ENCODE data around the gene SCYGR7. TPM values are rescaled to one million over a fixed set of nuclear protein-coding genes. Genes with fewer than 3 reads are reported as not detected.
"Not testable (repeated sequence)": the region's sequence is repeated elsewhere in the genome, so short reads cannot be mapped to it uniquely, and the experiment has no call there.

Gene SCYGR7, protein sequence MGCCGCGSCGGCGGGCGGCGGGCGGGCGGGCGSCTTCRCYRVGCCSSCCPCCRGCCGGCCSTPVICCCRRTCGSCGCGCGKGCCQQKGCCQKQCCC
- not detected in 2 replicates for total RNA-seq

DNA sequence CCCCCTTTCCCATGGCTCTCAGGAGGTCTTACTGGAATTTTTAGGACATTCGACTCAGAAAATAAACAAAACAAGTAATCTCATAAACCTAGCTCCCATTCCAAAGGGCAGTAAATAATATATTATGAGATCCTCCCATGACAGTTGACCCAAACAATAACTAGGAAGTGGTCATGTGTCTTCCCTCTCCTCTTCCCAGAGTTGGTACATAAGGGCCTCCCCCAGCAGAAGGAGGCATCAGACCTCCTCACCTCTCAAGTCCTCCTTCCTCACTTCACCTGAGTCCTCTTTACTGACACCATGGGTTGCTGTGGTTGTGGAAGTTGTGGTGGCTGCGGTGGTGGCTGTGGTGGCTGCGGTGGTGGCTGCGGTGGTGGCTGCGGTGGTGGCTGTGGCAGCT is at the start of gene SCYGR7:
Gene SCYGR7, plus strand, starts transcription at position 301 of the 400 bp plus-strand sequence. Its CDS starts 0 bp downstream, at position 301.
- intact Hi-C loops (cut with micrococcal nuclease) = no loop called here

DNA sequence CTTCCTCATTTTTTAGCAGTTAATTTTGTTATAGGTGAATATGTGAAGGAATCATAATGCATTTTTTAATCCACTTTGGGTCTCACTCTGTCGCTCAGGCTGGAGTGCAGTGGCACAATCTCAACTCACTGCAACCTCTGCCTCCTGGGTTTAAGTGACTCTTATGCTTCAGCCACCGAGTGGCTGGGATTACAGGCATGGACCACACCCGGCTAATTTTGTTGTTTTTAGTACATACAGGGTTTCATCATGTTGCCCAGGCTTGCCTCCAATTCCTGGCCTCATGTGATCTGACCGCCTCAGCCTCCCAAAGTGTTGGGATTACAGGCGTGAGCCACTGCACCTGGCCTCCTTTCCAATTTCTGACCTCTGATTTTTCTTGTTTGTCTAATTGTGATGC is 43.9 kb upstream of the SCYGR7 start:
- intact Hi-C loops (cut with micrococcal nuclease) = no loop called here

DNA sequence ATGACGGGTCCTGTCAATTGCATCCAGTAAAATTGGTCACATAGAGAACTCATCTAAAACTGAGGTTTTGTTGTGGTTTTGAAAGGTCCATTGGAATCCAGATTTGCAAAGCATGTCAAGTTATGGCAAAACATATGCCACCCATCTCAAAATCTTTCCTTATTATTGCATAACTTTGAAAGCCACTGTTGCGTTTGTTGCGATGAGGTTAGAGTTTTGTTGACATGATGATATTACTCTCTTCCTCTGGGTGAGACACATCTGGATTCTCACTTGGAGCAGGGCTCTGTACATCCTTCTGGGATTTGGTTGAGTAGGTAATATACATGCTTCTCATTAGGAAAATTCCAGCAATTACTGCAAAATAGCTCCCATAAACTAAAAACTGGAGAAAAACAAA is 40.9 kb upstream of the SCYGR7 start:
- intact Hi-C loops (cut with micrococcal nuclease) = no loop called here

DNA sequence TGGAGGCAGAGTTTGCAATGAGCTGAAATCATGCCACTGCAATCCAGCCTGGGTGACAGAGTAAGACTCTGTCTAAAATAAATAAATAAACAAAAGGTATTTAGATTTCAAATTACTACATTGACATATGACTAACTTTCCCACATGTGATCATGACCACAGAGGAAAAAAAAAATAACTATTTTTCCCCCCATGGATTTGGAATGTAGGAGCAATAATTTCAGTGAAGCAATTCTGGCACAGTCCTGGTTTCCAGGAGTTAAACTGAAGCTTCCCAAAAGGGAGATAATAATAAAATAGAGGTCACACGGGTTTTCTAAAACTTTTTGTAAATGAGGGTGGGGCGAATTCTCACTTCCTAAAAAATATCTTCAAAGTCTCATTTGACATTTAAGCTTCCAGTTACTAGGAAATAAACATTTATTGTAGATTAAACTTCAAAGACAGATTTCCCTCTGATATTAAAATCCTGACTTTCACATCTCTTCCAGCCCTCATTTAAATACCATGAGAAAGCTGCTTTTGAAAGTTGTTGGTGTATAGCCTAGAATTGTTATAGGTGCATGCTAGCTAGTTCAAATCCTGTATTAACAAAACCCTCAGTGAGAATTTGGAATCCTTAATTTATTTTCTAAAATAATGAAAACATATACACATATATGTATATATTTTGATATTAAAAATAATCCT is 31.0 kb upstream of the SCYGR7 start:
- intact Hi-C loops (cut with micrococcal nuclease) = no loop called here

DNA sequence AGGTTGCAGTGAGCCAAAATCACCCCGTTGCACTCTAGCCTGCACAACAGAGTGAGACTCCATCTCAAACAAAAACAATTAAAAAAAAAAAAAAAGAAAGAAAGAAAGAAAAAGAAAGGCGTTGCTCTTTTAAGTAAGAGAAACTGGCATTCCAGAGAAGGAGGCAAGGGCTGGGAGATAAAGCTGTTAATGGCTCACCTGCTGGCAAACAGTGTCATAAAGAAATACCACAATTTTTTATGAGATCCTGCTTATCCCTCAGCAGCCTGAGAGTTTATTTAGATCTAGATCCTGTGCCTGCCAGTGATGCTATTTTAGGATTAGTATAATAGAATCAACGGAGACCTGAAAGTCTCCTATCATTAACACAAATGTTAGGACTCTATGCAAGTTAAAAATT is 26.6 kb upstream of the SCYGR7 start:
- intact Hi-C loops (cut with micrococcal nuclease) = no loop called here

DNA sequence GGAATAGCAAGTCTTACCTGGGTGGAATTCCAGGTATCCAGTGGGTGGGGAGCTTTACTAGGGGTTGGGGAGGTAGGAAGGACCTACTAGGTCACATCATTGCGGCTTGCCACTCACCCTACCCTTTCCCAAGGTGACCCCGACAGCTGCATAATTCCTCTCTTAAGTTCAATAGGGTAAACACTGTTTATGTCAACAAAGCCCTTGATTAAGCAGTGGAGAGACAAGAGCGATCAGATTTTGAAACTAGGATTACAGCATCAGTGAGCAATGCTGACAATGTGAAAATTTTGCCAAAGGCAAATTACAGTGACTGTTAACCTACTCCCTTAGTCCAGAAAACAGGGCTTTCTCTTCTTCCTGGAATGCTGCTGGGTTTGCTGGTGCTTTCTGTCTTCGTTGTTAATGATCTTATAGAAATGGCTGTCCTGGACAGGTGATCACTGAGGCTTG is 24.8 kb upstream of the SCYGR7 start:
- intact Hi-C loops (cut with micrococcal nuclease) = no loop called here

DNA sequence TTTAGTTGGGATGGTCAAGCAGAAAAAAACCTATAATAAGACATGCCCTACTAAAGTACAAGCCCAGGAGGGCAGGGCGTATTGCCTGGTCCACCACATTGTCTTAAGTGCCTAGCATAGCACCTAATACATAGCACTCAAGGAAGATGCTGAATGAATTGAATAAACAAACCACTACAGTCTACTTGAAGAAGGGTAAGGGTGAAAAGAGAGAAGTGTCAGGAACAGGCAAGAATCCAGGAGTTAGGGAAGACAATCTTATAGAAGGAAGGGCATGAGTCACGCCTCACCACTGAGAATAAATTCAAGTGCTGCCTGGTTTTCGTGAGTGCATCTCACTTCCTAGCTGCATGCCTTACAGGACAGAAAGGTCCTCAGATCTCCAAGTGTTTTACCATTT is 24.2 kb upstream of the SCYGR7 start:
- intact Hi-C loops (cut with micrococcal nuclease) = no loop called here

DNA sequence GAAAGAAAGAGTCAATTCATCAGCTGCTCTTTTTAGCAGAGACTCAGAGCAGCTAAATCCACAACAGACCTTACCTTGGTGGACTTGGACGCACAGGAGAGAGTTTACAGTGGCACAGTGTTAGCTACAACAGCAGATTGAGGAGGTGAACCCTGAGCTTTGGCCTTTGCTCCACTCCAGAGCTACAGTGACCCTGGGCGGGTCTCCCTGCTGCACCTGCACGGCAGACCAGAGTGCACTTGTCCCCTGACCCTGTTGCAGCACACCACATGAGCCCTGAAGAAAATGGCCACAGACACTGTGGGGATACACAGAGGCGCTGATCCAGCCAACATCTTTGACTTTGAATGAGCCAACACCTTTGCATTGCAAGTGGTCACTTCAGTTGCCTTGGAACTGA is 21.3 kb upstream of the SCYGR7 start:
- intact Hi-C loops (cut with micrococcal nuclease) = no loop called here

DNA sequence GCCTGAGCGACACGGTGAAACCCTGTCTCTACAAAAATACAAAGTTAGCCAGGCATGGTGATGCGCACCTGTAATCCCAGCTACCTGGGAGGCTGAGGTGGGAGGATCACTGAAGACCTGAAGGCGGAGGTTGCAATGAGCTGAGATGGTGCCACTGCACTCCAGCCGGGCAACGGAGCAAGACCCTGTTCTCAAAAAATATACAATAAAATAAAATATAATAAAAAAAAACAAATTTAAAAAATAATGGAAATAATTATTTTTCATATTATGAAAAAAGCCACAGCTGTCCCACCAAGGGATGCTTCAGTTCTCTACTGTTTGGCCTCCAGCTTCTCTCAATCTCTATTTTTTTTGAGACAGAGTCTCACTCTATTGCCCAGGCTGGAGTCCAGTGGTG is 20.7 kb upstream of the SCYGR7 start:
- intact Hi-C loops (cut with micrococcal nuclease) = no loop called here

DNA sequence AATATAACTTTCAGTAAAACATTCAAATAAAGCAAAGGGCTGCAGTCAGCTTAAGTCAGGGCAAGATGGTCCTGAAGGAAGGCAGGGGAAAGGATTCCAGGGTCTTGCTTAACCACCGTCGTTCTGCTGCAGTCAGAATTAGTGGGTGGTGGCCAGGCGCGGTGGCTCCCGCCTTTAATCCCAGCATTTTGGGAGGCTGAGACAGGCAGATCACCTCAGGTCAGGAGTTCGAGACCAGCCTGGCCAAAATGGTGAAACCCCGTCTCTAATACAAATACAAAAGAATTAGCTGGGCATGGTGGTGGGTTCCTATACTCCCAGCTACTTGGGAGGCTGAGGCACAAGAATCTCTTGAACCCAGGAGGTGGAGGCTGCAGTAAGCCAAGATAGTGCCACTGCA is 17.1 kb upstream of the SCYGR7 start:
- intact Hi-C loops (cut with micrococcal nuclease) = no loop called here

DNA sequence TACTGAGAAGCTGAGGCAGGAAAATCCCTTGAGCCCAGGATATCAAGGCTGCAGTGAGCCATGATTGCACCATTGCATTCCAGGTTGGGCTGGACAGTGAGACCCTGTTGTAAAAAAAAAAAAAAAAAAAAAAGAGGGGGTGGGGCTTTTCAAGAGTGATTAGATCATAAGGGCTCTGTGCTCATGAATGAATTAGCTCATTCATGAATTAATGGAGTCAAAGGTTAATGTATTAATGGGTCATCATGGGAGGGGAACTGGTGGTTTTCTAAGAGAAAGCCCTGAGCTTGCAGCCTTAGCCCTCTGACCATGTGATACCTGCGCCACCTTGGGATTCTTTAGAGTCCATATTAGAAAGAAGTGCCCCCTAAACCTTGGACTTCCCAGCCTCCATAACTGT is 14.8 kb upstream of the SCYGR7 start:
- intact Hi-C loops (cut with micrococcal nuclease) = no loop called here

DNA sequence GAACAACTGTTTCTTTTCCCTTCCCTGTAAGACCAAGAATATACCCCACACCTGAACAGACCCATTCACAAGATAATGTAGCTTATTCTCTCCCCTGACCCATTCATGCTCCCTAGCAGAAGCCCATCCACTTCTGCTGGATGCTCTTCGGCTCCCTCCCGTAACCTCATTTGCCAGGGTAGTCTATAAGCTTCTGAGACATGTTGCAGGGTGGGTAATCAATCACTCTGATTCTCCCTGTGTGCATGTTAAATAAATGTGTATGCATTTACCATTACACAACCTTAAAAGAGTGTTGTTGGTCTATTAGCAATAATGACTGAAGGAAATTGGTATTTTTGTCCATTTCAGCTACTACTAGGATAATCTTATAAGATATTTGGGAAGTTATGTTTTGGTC is 11.6 kb upstream of the SCYGR7 start:
- intact Hi-C loops (cut with micrococcal nuclease) = no loop called here

DNA sequence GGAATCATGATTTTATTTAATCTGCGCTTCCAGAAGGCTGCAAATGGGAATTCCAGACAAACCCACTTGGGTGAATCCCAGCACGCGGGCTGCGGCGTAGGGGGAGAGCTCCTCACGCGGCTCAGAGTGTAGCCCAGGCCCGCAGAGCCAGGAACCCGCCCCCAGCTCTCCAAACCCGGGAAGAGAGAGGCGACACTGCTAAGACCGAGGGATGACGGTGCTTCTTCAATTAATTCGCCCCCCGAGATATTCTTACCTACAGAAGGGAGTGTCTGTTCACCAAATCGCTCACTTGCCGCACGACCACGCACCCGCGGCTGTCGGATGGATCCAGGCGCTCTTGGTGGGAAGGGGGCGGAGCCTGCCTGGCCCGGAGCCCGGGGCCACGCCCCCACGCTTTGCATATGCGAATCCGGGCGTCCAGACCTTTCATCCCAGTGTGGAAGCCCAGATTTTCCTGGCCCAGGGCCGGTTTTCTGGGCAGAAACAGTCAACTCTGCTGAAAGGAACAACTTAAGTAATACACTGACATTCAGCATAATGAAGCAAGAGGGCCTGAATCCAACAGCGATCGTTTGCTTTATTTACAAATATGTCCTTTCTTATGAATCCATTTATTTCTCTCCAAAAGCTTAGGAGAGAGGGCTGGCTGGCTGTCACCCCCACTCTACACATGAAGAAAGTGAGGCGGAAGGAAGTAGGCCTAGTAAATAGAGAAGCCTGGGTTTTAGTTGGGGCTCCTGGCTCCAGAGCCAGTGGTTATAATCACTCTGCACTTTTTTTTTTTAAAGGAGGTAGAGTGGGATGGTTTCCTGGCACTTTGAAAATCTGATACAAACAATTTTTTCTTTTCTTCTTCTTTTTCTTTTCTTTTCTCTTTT is 10.2 kb upstream of the SCYGR7 start, which contains the start of gene SLC19A3:
Gene SLC19A3, minus strand, starts transcription at position 342 of the 881 bp plus-strand sequence. CDS start 15,710 bp downstream, outside the sequence.
- intact Hi-C loops (cut with micrococcal nuclease) = no loop called here

DNA sequence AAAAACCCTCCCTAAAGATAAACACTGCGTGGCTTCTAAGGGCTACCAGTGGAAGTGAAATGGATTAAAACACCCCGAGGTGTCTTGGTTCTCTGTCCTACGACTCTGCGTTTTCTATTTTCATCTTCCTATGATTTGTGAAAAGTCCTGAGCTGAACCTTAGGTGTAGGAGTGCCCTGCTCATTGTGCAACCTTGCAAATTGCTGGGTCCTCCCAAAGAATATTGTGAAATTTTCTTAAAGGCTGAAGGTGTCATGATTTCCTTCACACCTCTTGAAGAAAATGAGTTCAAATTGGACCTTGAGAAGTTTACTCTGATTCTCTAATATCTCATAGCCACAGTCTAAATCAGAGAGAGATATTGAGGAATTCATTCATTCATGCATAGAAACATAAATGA is 8.5 kb upstream of the SCYGR7 start:
- intact Hi-C loops (cut with micrococcal nuclease) = no loop called here

DNA sequence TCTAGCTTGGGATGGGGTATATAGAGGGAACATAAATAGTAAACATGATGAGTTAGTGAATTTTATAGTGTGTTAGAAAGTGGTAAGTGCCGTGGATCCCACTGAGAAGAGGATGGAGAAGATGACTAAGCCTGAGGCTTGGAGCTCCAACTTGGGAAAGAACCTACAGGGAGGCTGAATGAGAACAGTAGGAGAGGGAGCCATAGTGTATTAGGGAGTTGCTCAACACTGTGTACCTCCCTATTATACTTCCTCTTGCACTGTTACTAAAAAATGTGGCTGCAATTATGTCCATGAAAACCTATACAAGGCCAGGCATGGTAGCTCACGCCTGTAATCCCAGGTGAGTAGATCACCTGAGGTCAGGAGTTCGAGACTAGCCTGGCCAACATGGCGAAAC is 7.5 kb upstream of the SCYGR7 start:
- intact Hi-C loops (cut with micrococcal nuclease) = no loop called here

DNA sequence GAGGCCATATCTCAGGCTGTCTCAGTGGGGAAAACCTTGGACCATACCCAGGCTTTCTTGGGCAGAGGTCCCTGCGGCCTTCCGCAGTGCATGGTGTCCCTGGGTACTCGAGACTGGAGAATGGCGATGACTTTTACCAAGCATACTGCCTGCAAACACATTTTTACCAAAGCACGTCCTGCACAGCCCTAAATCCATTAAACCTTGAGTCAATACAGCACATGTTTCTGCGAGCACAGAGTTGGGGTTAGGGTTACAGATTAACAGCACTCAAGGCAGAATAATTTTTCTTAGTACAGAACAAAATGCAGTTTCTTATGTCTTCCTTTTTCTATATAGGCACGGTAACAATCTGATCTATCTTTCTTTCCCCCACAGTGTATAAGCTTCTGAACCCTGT is 5.3 kb upstream of the SCYGR7 start:
- intact Hi-C loops (cut with micrococcal nuclease) = not testable (repeated sequence)

DNA sequence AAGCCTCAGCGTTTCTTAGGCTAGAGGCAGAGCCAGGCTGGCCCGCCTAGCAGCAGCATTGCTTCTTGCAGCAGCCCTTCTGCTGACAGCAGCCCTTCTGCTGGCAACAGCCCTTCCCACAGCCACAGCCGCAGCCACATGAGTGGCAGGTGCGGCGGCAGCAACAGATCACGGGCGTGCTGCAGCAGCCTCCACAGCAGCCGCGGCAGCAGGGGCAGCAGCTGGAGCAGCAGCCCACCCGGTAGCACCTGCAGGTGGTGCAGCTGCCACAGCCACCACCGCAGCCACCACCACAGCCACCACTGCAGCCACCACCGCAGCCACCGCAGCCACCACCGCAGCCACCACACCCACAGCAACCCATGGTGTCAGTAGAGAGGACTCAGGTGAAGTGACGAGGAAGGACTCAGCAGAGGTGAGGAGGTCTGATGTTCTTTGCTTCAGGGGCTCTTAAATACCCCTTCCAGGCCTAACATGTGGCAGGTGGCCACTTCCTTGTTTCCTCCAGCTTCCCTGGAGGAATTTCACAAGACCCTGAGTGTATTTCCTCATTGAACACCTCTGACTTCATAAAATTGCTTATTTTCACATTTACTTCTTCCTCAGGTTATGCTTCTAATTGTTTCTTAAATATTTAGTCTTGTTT is 3.6 kb upstream of the SCYGR7 start, which contains the start of gene SCYGR6:
Gene SCYGR6, minus strand, starts transcription at position 364 of the 646 bp plus-strand sequence. Its CDS starts 0 bp downstream, at position 364.
- intact Hi-C loops (cut with micrococcal nuclease) = no loop called here

DNA sequence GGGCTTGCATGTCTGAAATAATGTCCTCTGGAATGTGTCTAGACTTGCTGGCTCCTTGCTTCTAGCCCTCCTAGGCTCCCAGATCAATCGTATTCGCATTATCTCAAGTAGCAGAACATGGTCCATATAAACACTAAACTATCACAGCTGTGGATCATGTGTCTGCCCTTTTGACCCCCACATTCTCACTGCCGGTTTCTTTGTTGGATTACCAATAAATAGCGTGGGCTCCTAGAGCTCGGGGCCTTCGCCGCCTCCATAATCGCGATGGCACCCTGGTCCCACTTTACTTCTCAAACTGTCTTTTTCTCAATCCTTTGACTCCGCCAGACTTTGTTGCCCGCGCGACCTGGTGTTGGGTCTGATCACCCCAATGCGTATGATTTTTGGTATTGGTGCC is 11.2 kb downstream of the SCYGR7 start:
- intact Hi-C loops (cut with micrococcal nuclease) = no loop called here

DNA sequence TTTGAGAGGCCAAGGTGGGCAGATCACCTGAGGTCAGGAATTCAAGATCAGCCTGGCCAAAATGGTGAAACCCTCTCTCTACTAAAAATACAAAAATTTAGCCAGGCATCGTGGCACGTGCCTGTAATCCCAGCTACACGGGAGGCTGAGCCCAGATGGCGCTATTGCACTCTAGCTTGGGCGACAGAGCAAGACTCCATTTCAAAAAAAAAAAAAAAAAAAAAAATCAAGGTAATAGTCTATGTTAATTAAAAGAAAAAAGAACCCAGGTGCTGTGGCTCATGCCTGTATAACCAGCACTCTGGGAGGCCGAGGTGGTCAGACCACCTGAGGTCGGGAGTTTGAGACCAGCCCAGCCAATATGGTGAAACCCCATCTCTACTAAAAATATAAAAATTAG is 12.6 kb downstream of the SCYGR7 start:
- intact Hi-C loops (cut with micrococcal nuclease) = not testable (repeated sequence)

DNA sequence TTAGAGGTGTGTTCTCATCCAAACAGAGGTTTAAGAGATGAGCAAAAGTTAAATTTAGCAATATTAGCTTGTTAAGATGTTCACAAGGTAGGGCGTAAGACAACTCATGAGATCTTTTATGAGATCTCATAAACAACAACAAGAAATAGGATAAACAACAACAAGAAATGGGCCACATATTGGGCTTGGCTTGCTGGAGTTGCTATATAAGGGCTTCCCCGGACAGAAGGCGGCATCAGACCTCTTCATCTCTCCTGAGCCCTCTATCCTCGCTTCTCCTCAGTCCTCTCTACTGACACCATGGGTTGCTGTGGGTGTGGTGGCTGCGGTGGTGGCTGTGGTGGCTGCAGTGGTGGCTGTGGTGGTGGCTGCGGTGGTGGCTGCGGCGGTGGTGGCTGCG is 17.5 kb downstream of the SCYGR7 start, which contains the start of gene SCYGR8:
Gene SCYGR8, plus strand, starts transcription at position 301 of the 400 bp plus-strand sequence. Its CDS starts 0 bp downstream, at position 301.
- intact Hi-C loops (cut with micrococcal nuclease) = no loop called here

DNA sequence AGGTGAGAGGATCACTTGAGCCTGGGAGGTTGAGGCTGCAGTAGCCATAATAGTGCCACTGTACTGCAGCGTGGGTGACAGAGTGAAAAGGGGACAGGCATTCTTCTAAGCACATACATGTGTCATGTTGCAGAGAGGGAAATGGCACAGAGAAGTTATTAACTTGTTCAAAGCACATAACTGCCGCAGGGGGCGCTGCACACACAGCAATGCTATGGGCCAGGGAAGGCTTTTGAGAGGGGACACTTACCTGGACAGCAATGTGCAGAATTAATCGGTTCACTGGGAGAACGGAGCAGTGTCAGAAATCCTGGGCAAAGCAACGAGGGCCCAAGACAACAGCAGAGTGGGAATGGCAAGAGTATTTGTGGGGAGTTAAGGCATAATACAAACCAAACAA is 19.9 kb downstream of the SCYGR7 start:
- intact Hi-C loops (cut with micrococcal nuclease) = no loop called here

Measured in T-helper 2 cell treated with Interferon-gamma antibody and Interleukin-4, amounts not matched to agents 100 ng/mL and 5 ng/mL, for 36 hours (primary cell).